Posterior vena cava (tissue), 2 donors: ENCODE measurements around the gene CCSER2. TPM values are rescaled to one million over a fixed set of nuclear protein-coding genes. Genes with fewer than 3 reads are reported as not detected.

ENCODE experiments used
- DNase-seq: peaks from one replicate; pipeline ENCODE4 v3.0.0-alpha.2; 2020; ENCODE audit warnings: low spot score
- intact Hi-C, 2 donors: fragments of 100-400 bp; cut with DNase I; formaldehyde crosslinking; loops; one replicate each; pipeline versions ENCODE4 v1.14.1 to v1.14.2; 2022 to 2023
- total RNA-seq, 2 donors: library from RNA; stranded (reverse); fragmentation: NEBNext Ultra II Directional; extraction: Animal tissue kit (Norgen Biotek cat#: 25700); gene quantifications; one replicate each; pipeline ENCODE4 v1.2.1, GENCODE V29; 2021
- donor health status: DM: yes; HTN: yes; CAD: no.
- donor health status: DM: yes; HTN: yes; CAD: no.

The CCSER2 gene
- total RNA-seq, 2 donors from 2014 or later: 85.4 to 108 TPM

- no peak for DNase-seq
- intact Hi-C loops: no loop called here
Observed at GRCh38 chr10:84368828-84369227, 40.4 kb downstream of the CCSER2 start.

- DNase-seq: no peak
Observed at GRCh38 chr10:84370283-84370682, 41.9 kb downstream of the CCSER2 start.

GRCh38 chr10:84371944-84372343 is 43.6 kb downstream of the CCSER2 start:
- DNase-seq: no peak
- intact Hi-C loops: loop anchor here (5.0 to 10.0 kb wide), 2 partner anchors 163 to 165 kb away; no protein-coding TSS in a partner anchor

More at GRCh38 chr10:84370283-84370682, 41.9 kb downstream of the CCSER2 start:
- intact Hi-C loops: loop anchor here (5.0 to 10.0 kb wide), 2 partner anchors 165 to 167 kb away; no protein-coding TSS in a partner anchor

- intact Hi-C loops: loop anchor here (5.0 to 10.0 kb wide), 2 partner anchors 162 to 164 kb away; no protein-coding TSS in a partner anchor
- DNase-seq: no peak
Observed at GRCh38 chr10:84373000-84373399, 44.6 kb downstream of the CCSER2 start.

GRCh38 chr10:84374455-84374854 is 46.1 kb downstream of the CCSER2 start:
- no peak for DNase-seq
- intact Hi-C loops: loop anchor here (5.0 to 10.0 kb wide), 2 partner anchors 160 to 163 kb away; no protein-coding TSS in a partner anchor

GRCh38 chr10:84375011-84375410 is 46.6 kb downstream of the CCSER2 start:
- DNase-seq: no peak
- intact Hi-C loops: loop anchor here in 1 of 2 donors (10.0 kb wide), 1 partner anchor 160 kb away; no protein-coding TSS in a partner anchor

GRCh38 chr10:84375881-84376280 is 47.5 kb downstream of the CCSER2 start:
- no peak for DNase-seq
- intact Hi-C loops: loop anchor here in 1 of 2 donors (10.0 kb wide), 1 partner anchor 159 kb away; no protein-coding TSS in a partner anchor

GRCh38 chr10:84388148-84388547 is 59.8 kb downstream of the CCSER2 start:
- DNase-seq: no peak
- intact Hi-C loops: no loop called here

GRCh38 chr10:84390364-84390763 is 62.0 kb downstream of the CCSER2 start:
- DNase-seq: no peak
- intact Hi-C loops: no loop called here

GRCh38 chr10:84391326-84391725 is 62.9 kb downstream of the CCSER2 start:
- DNase-seq: no peak
- intact Hi-C loops: no loop called here

GRCh38 chr10:84392181-84392580 is 63.8 kb downstream of the CCSER2 start:
- intact Hi-C loops: no loop called here
- no peak for DNase-seq

GRCh38 chr10:84395581-84395980 is 67.2 kb downstream of the CCSER2 start:
- DNase-seq: no peak
- intact Hi-C loops: no loop called here

GRCh38 chr10:84397735-84398144 is 69.4 kb downstream of the CCSER2 start:
- intact Hi-C loops: no loop called here
- no peak for DNase-seq

GRCh38 chr10:84398696-84399095 is 70.3 kb downstream of the CCSER2 start:
- intact Hi-C loops: no loop called here
- DNase-seq: no peak

- no peak for DNase-seq
- intact Hi-C loops: no loop called here
Observed at GRCh38 chr10:84401854-84402611, 73.6 kb downstream of the CCSER2 start.

GRCh38 chr10:84404783-84405182 is 76.4 kb downstream of the CCSER2 start:
- intact Hi-C loops: no loop called here
- no peak for DNase-seq

- DNase-seq: no peak
- intact Hi-C loops: no loop called here
Observed at GRCh38 chr10:84405662-84406061, 77.3 kb downstream of the CCSER2 start.

- no peak for DNase-seq
- intact Hi-C loops: no loop called here
Observed at GRCh38 chr10:84406561-84406960, 78.2 kb downstream of the CCSER2 start.

- intact Hi-C loops: no loop called here
- no peak for DNase-seq
Observed at GRCh38 chr10:84407388-84408049, 79.1 kb downstream of the CCSER2 start.

GRCh38 chr10:84412482-84412881 is 84.1 kb downstream of the CCSER2 start:
- intact Hi-C loops: no loop called here
- no peak for DNase-seq
